Thoracic aorta (tissue), 2 donors: Measurements from ENCODE around the gene PTPRO. TPM values are rescaled to one million over a fixed set of nuclear protein-coding genes. Genes with fewer than 3 reads are reported as not detected.
A peak's percentile ranks its signal among the peaks of the same experiment; 100 is the strongest.

Experiments used
- ATAC-seq: fragments of 150-250 bp; one replicate; pipeline ENCODE4 v1.8.0; 2017; ENCODE audit warnings: low read depth; ENCODE audit not compliant: insufficient number of reproducible peaks, low FRiP score
- DNase-seq: peaks from one replicate; pipeline ENCODE4 v3.0.0-alpha.2; 2020; ENCODE audit warnings: low spot score
- H3K27ac ChIP-seq, 2 donors: fragments of 200-600 bp; sonication (generic); 1 replicate in 1 of 2; 2 replicates in 1 of 2; pipeline ENCODE4 v1.5.1; 2016; ENCODE audit warnings: mild to moderate bottlenecking in 2 of 2, moderate library complexity in 2 of 2
- H3K27me3 ChIP-seq: fragments of 200-600 bp; sonication (generic); replicated peaks from 2 replicates; pipeline ENCODE4 v1.6.0; 2016; ENCODE audit warnings: mild to moderate bottlenecking; ENCODE audit not compliant: insufficient read depth
- H3K36me3 ChIP-seq: fragments of 200-600 bp; sonication (generic); one replicate; pipeline ENCODE4 v1.5.1; 2016
- H3K4me1 ChIP-seq, 2 donors: fragments of 200-600 bp; sonication (generic); 1 replicate in 1 of 2; 2 replicates in 1 of 2; pipeline versions ENCODE4 v1.5.1 to v1.6.0; 2016; ENCODE audit warnings: low read depth in 2 of 2, mild to moderate bottlenecking in 1 of 2; ENCODE audit not compliant: control insufficient read depth in 1 of 2
- H3K4me3 ChIP-seq: fragments of 200-600 bp; sonication (generic); 2 replicates; pipeline ENCODE4 v1.5.1; 2016; ENCODE audit warnings: mild to moderate bottlenecking
- H3K9me3 ChIP-seq: fragments of 200-600 bp; sonication (generic); 2 replicates; pipeline ENCODE4 v1.5.1; 2016
- total RNA-seq, 2 donors: library from RNA; depleted of rRNA; stranded (reverse); fragments of >200 nt; gene quantifications; one replicate each; pipeline versions ENCODE4 v1.1.0 to v1.2.3, GENCODE V29; 2016
- TF ChIP-seq, protein P1 (sequence below): fragments of 200-600 bp; sonication (generic); IDR thresholded peaks from one replicate; pipeline ENCODE4 v1.5.1; 2019; ENCODE audit warnings: antibody characterized with exemption

The PTPRO gene
- total RNA-seq, 2 donors from 2014 or later = 11.9 to 19.5 TPM

GRCh38 chr12:15545334-15545733 is 223.0 kb downstream of the PTPRO start:
- Histone ChIP-seq H3K4me3 (no peak overlapping the region), H3K27ac (peak overlapping the region; percentile 79 to 88), H3K36me3 (no peaks in the 10 kb centered on the region), H3K4me1 (peaks cover 40 to 63% of the 10 kb centered on the region in 2 donors), H3K9me3 (no peaks in the 10 kb centered on the region), H3K27me3 (no peaks in the 10 kb centered on the region)
- TF ChIP-seq, protein P1, sequence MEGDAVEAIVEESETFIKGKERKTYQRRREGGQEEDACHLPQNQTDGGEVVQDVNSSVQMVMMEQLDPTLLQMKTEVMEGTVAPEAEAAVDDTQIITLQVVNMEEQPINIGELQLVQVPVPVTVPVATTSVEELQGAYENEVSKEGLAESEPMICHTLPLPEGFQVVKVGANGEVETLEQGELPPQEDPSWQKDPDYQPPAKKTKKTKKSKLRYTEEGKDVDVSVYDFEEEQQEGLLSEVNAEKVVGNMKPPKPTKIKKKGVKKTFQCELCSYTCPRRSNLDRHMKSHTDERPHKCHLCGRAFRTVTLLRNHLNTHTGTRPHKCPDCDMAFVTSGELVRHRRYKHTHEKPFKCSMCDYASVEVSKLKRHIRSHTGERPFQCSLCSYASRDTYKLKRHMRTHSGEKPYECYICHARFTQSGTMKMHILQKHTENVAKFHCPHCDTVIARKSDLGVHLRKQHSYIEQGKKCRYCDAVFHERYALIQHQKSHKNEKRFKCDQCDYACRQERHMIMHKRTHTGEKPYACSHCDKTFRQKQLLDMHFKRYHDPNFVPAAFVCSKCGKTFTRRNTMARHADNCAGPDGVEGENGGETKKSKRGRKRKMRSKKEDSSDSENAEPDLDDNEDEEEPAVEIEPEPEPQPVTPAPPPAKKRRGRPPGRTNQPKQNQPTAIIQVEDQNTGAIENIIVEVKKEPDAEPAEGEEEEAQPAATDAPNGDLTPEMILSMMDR = no peak
- no peak for DNase-seq
- ATAC-seq = no peak

GRCh38 chr12:15546102-15546701 is 223.9 kb downstream of the PTPRO start:
- no peaks in the 10 kb centered on the region for H3K27me3 ChIP-seq
- no peak for ATAC-seq
- peaks cover 34 to 54% of the 10 kb centered on the region in 2 donors for H3K4me1 ChIP-seq
- no peaks in the 10 kb centered on the region for H3K36me3 ChIP-seq
- TF ChIP-seq, protein P1 = no peak
- peak overlapping the region; percentile 65 for H3K4me3 ChIP-seq
- DNase-seq = no peak
- H3K27ac ChIP-seq = peak overlapping the region; percentile 79 to 88
- no peaks in the 10 kb centered on the region for H3K9me3 ChIP-seq

DNA sequence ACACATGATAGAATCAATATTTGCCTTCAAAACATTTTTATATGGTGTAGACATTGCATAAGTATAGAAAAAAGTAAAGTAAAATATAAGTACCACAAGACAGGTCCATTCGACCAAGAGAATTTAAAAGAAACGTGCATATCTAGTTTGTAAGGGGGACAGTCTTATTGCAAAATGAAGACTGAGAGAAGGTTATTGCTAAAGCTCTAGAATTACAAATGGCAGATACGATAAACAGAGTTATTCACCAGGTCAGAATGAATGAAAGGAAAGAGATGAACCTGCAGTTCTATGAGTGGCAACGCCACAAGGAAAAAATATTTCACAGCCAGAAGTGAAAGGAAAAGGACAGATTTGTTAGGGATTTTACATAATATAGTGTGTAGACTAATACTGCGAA is 224.8 kb downstream of the PTPRO start:
- H3K9me3 ChIP-seq = no peaks in the 10 kb centered on the region
- H3K36me3 ChIP-seq = no peaks in the 10 kb centered on the region
- peaks cover 29 to 46% of the 10 kb centered on the region in 2 donors for H3K4me1 ChIP-seq
- no peaks in the 10 kb centered on the region for H3K27me3 ChIP-seq
- TF ChIP-seq, protein P1 = no peak
- DNase-seq (no peak), ATAC-seq (no peak)
- peak overlapping the region; percentile 79 to 88 for H3K27ac ChIP-seq
- peak overlapping the region; percentile 65 for H3K4me3 ChIP-seq

DNA sequence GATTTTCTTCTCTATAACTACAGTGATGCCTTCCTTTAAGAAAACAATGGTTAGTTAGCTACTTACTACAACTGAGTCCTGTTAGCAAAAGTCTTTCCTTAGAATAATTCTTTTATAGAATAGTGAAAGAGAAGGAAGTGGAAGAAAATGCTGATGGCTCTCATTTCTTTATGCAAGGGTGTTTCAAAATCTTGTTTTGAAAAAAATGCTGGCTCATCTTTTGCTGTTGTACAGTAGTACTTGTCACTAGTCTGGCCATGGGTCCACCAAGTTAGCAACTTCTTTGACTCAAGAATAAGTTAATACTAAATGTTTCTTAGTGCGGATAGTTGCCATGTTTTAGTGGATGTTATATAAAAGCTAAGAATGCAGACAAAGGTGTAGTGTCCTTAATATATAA is 225.4 kb downstream of the PTPRO start:
- H3K4me1 ChIP-seq = peaks cover 27 to 41% of the 10 kb centered on the region in 2 donors
- ATAC-seq (no peak), DNase-seq (no peak)
- H3K4me3 ChIP-seq = peak overlapping the region; percentile 65
- no peaks in the 10 kb centered on the region for H3K36me3 ChIP-seq
- no peaks in the 10 kb centered on the region for H3K27me3 ChIP-seq
- TF ChIP-seq, protein P1 = no peak
- H3K9me3 ChIP-seq = no peaks in the 10 kb centered on the region
- peak overlapping the region in 1 of 2 donors; percentile 88 for H3K27ac ChIP-seq

DNA sequence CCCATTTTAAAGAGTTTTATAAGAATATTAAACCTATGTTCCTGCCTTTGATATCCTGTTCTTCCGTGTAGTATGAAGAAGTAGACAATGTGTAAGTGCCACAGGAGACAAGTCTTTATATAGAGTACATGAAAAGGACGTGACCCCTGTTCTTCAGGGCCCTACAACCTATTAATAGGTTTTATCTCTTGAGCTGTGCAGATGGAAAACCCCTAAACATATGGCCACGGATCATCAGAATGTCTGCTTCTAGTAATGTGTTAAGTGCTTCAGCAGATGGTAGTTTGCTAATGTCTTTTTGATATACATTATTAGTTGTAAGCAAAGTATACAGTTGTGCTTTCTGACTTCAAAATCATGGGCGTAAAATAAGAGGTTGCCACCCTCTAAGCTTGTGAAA is 228.5 kb downstream of the PTPRO start:
- ATAC-seq = no peak
- no peaks in the 10 kb centered on the region for H3K9me3 ChIP-seq

More for the DNA sequence above, 228.5 kb downstream of the PTPRO start:
- no peak for DNase-seq
- H3K4me3 ChIP-seq = no peak overlapping the region
- TF ChIP-seq, protein P1 = no peak
- no peaks in the 10 kb centered on the region for H3K36me3 ChIP-seq
- H3K4me1 ChIP-seq = peaks cover 12 to 24% of the 10 kb centered on the region in 2 donors
- no peaks in the 10 kb centered on the region for H3K27me3 ChIP-seq
- H3K27ac ChIP-seq = no peak overlapping the region
